Measurements from ENCODE around the gene ACACB. TPM values are rescaled to one million over a fixed set of nuclear protein-coding genes. Genes with fewer than 3 reads are reported as not detected.

The ACACB gene
- polyA plus RNA-seq, 3 donors = 15.5 to 17.3 (median 15.6) TPM

GRCh38 chr12:109247831-109248654, 131.7 kb downstream of the ACACB start:
- no peak for DNase-seq (ENCODE audit: low read depth in 3 of 3, low spot score in 2 of 3)

- no peak for DNase-seq (ENCODE audit: low read depth in 3 of 3, low spot score in 2 of 3)
These were observed 134.1 kb downstream of the ACACB start for GRCh38 chr12:109250523-109250922.

- no peak for DNase-seq (ENCODE audit: low read depth in 3 of 3, low spot score in 2 of 3)
These were observed 136.4 kb downstream of the ACACB start for GRCh38 chr12:109252799-109253198.

- no peak for DNase-seq (ENCODE audit: low read depth in 3 of 3, low spot score in 2 of 3)
These were observed 137.6 kb downstream of the ACACB start for GRCh38 chr12:109253913-109254544.

- no peak for DNase-seq (ENCODE audit: low read depth in 3 of 3, low spot score in 2 of 3)
These were observed 139.0 kb downstream of the ACACB start for GRCh38 chr12:109255377-109255776.

GRCh38 chr12:109256011-109256410, 139.6 kb downstream of the ACACB start:
- no peak for DNase-seq (ENCODE audit: low read depth in 3 of 3, low spot score in 2 of 3)

- DNase-seq (ENCODE audit: low read depth in 3 of 3, low spot score in 2 of 3) = no peak
These were observed 141.8 kb downstream of the ACACB start for GRCh38 chr12:109258201-109258600.

GRCh38 chr12:109258607-109259544, 142.5 kb downstream of the ACACB start:
- no peak for DNase-seq (ENCODE audit: low read depth in 3 of 3, low spot score in 2 of 3)

GRCh38 chr12:109259545-109259895, 143.1 kb downstream of the ACACB start:
- no peak for DNase-seq (ENCODE audit: low read depth in 3 of 3, low spot score in 2 of 3)

GRCh38 chr12:109261087-109261486, 144.7 kb downstream of the ACACB start:
- DNase-seq (ENCODE audit: low read depth in 3 of 3, low spot score in 2 of 3) = no peak

GRCh38 chr12:109261939-109262338, 145.6 kb downstream of the ACACB start:
- no peak for DNase-seq (ENCODE audit: low read depth in 3 of 3, low spot score in 2 of 3)

GRCh38 chr12:109263439-109263838, 147.1 kb downstream of the ACACB start:
- DNase-seq (ENCODE audit: low read depth in 3 of 3, low spot score in 2 of 3) = no peak

GRCh38 chr12:109264095-109264942, 147.9 kb downstream of the ACACB start:
- DNase-seq (ENCODE audit: low read depth in 3 of 3, low spot score in 2 of 3) = peak; percentile 29 to 50 (median 41)

- no peak for DNase-seq (ENCODE audit: low read depth in 3 of 3, low spot score in 2 of 3)
These were observed 148.7 kb downstream of the ACACB start for GRCh38 chr12:109264943-109265650.

GRCh38 chr12:109266106-109266879, 149.9 kb downstream of the ACACB start:
- no peak for DNase-seq (ENCODE audit: low read depth in 3 of 3, low spot score in 2 of 3)

GRCh38 chr12:109267361-109267760, 151.0 kb downstream of the ACACB start:
- DNase-seq (ENCODE audit: low read depth in 3 of 3, low spot score in 2 of 3) = no peak

GRCh38 chr12:109268896-109269295, 152.5 kb downstream of the ACACB start:
- no peak for DNase-seq (ENCODE audit: low read depth in 3 of 3, low spot score in 2 of 3)

- DNase-seq (ENCODE audit: low read depth in 3 of 3, low spot score in 2 of 3) = no peak
These were observed 153.0 kb downstream of the ACACB start for GRCh38 chr12:109269428-109269827.

GRCh38 chr12:109270494-109270893, 154.1 kb downstream of the ACACB start:
- no peak for DNase-seq (ENCODE audit: low read depth in 3 of 3, low spot score in 2 of 3)

Data from right renal cortex interstitium (tissue), 3 donors.